ENCODE measurements around the gene PRDM11.

Gene PRDM11

GRCh38 chr11:45142241-45143055 is 4.0 kb upstream of the PRDM11 start:
- DNase-seq (ENCODE audit: low read depth) = no peak

GRCh38 chr11:45143494-45143893 is 2.9 kb upstream of the PRDM11 start:
- no peak for DNase-seq (ENCODE audit: low read depth)

- DNase-seq (ENCODE audit: low read depth) = no peak
Measured at GRCh38 chr11:45144126-45145082, 2.0 kb upstream of the PRDM11 start.

GRCh38 chr11:45145083-45145378 is 1.4 kb upstream of the PRDM11 start:
- DNase-seq (ENCODE audit: low read depth) = no peak

- DNase-seq (ENCODE audit: low read depth) = no peak
Measured at GRCh38 chr11:45145379-45146071, 914 bp upstream of the PRDM11 start.

GRCh38 chr11:45147017-45147728 is 734 bp downstream of the PRDM11 start:
- peak; percentile 85 for DNase-seq (ENCODE audit: low read depth)

- no peak for DNase-seq (ENCODE audit: low read depth)
Measured at GRCh38 chr11:45147891-45148675, 1.6 kb downstream of the PRDM11 start.

GRCh38 chr11:45149483-45150056 is 3.1 kb downstream of the PRDM11 start:
- no peak for DNase-seq (ENCODE audit: low read depth)

- DNase-seq (ENCODE audit: low read depth) = no peak
Measured at GRCh38 chr11:45150301-45150700, 3.9 kb downstream of the PRDM11 start.

- no peak for DNase-seq (ENCODE audit: low read depth)
Measured at GRCh38 chr11:45150943-45151342, 4.5 kb downstream of the PRDM11 start.

GRCh38 chr11:45151362-45151982 is 5.0 kb downstream of the PRDM11 start:
- no peak for DNase-seq (ENCODE audit: low read depth)

- no peak for DNase-seq (ENCODE audit: low read depth)
Measured at GRCh38 chr11:45152740-45153595, 6.5 kb downstream of the PRDM11 start.

GRCh38 chr11:45154276-45154675 is 7.8 kb downstream of the PRDM11 start:
- DNase-seq (ENCODE audit: low read depth) = no peak

GRCh38 chr11:45155058-45155551 is 8.7 kb downstream of the PRDM11 start:
- no peak for DNase-seq (ENCODE audit: low read depth)

GRCh38 chr11:45155627-45156180 is 9.3 kb downstream of the PRDM11 start:
- DNase-seq (ENCODE audit: low read depth) = no peak

- DNase-seq (ENCODE audit: low read depth) = no peak
Measured at GRCh38 chr11:45156201-45156600, 9.8 kb downstream of the PRDM11 start.

- DNase-seq (ENCODE audit: low read depth) = no peak
Measured at GRCh38 chr11:45156741-45157140, 10.3 kb downstream of the PRDM11 start.
